WTC11 (cell line): ENCODE measurements around the gene GFOD1. TPM values are rescaled to one million over a fixed set of nuclear protein-coding genes. Genes with fewer than 3 reads are reported as not detected.

Experiments
- ATAC-seq: fragments of 200-7000 bp; cut with Tn5 transposase; 2 replicates; pipeline ENCODE4 v1.10.0; 2021; ENCODE audit warnings: mild to moderate bottlenecking, moderate library complexity
- CTCF ChIA-PET: fragments of 300-600 bp; sonication (Branson Sonifier 250); formaldehyde crosslinking; loops from one replicate; lab custom pipeline; 2021; ENCODE audit warnings: antibody characterized with exemption; lab: Charles Lee
- POLR2A ChIA-PET: fragments of 350-600 bp; sonication (Branson Sonifier 250); formaldehyde crosslinking; loops from one replicate; lab custom pipeline; 2021; ENCODE audit warnings: antibody characterized with exemption; lab: Charles Lee
- DNase-seq: peaks from one replicate; pipeline ENCODE4 v3.0.0; 2021; ENCODE audit warnings: low spot score
- H3K27ac Mint-ChIP-seq: 2 replicates; pipeline ENCODE4 v1.8.0; 2021; ENCODE audit warnings: mixed read lengths
- H3K27me3 Mint-ChIP-seq: 2 replicates; pipeline ENCODE4 v1.8.0; 2021; ENCODE audit warnings: low read depth, mild to moderate bottlenecking, moderate library complexity, mixed read lengths
- H3K36me3 Mint-ChIP-seq: 2 replicates; pipeline ENCODE4 v1.8.0; 2021; ENCODE audit warnings: mixed read lengths
- H3K4me1 Mint-ChIP-seq: 2 replicates; pipeline ENCODE4 v1.8.0; 2022; ENCODE audit warnings: mixed read lengths
- H3K4me3 Mint-ChIP-seq: 2 replicates; pipeline ENCODE4 v1.8.0; 2021; ENCODE audit warnings: mild to moderate bottlenecking, moderate library complexity, mixed read lengths
- H3K9me3 Mint-ChIP-seq: 2 replicates; pipeline ENCODE4 v1.8.0; 2021; ENCODE audit warnings: mixed read lengths
- ATF3 ChIP-seq: sonication (generic); formaldehyde crosslinking; conservative IDR thresholded peaks from 2 replicates; pipeline ENCODE4 v1.8.1; 2022; ENCODE audit warnings: mild to moderate bottlenecking, missing genetic modification reagents
- E2F4 ChIP-seq: sonication (generic); formaldehyde crosslinking; IDR thresholded peaks from 2 replicates; pipeline ENCODE4 v1.8.1; 2022; ENCODE audit warnings: low read depth, mild to moderate bottlenecking, moderate library complexity, missing genetic modification reagents, borderline replicate concordance
- ESRRA ChIP-seq: sonication (generic); formaldehyde crosslinking; IDR thresholded peaks from 2 replicates; pipeline ENCODE4 v1.8.1; 2022; ENCODE audit warnings: mild to moderate bottlenecking, missing genetic modification reagents, borderline replicate concordance
- ETV6 ChIP-seq: sonication (generic); formaldehyde crosslinking; IDR thresholded peaks from 2 replicates; pipeline ENCODE4 v1.8.1; 2022; ENCODE audit warnings: mild to moderate bottlenecking, missing genetic modification reagents
- IRF2 ChIP-seq: sonication (generic); formaldehyde crosslinking; IDR thresholded peaks from 2 replicates; pipeline ENCODE4 v1.8.0; 2022; ENCODE audit warnings: low read depth, missing genetic modification reagents, borderline replicate concordance
- JAZF1 ChIP-seq: fragments of 250-450 bp; sonication (Bioruptor Pico); IDR thresholded peaks from 2 replicates; pipeline ENCODE4 v1.9.0; 2021; ENCODE audit warnings: moderate library complexity, mild to moderate bottlenecking, inconsistent platforms
- MAX ChIP-seq: sonication (generic); formaldehyde crosslinking; IDR thresholded peaks from 2 replicates; pipeline ENCODE4 v1.8.0; 2022; ENCODE audit warnings: mild to moderate bottlenecking, missing genetic modification reagents
- MXD4 ChIP-seq: fragments of 250-450 bp; sonication (Bioruptor Pico); IDR thresholded peaks from 2 replicates; pipeline ENCODE4 v1.8.0; 2021; ENCODE audit warnings: mild to moderate bottlenecking, moderate library complexity, borderline replicate concordance
- MYBL2 ChIP-seq: sonication (generic); formaldehyde crosslinking; IDR thresholded peaks from 2 replicates; pipeline ENCODE4 v1.8.1; 2023; ENCODE audit warnings: mild to moderate bottlenecking, moderate library complexity, missing genetic modification reagents
- NFATC4 ChIP-seq: fragments of 250-450 bp; sonication (Bioruptor Pico); IDR thresholded peaks from 2 replicates; pipeline ENCODE4 v1.9.0; 2021; ENCODE audit warnings: mild to moderate bottlenecking
- OVOL2 ChIP-seq: fragments of 250-450 bp; sonication (Bioruptor Pico); IDR thresholded peaks from 2 replicates; pipeline ENCODE4 v1.9.0; 2021; ENCODE audit warnings: mild to moderate bottlenecking, borderline replicate concordance
- SMAD3 ChIP-seq: sonication (generic); formaldehyde crosslinking; IDR thresholded peaks from 2 replicates; pipeline ENCODE4 v1.8.0; 2022; ENCODE audit warnings: missing genetic modification reagents, mild to moderate bottlenecking, borderline replicate concordance
- SMAD4 ChIP-seq: sonication (generic); formaldehyde crosslinking; IDR thresholded peaks from 2 replicates; pipeline ENCODE4 v1.8.0; 2022; ENCODE audit warnings: mild to moderate bottlenecking, missing genetic modification reagents
- TEAD4 ChIP-seq: sonication (generic); formaldehyde crosslinking; IDR thresholded peaks from 2 replicates; pipeline ENCODE4 v1.8.0; 2022; ENCODE audit warnings: mild to moderate bottlenecking, missing genetic modification reagents
- ZNF232 ChIP-seq: sonication (generic); formaldehyde crosslinking; IDR thresholded peaks from 2 replicates; pipeline ENCODE4 v1.8.0; 2022; ENCODE audit warnings: mild to moderate bottlenecking, missing genetic modification reagents
- ZNF263 ChIP-seq: sonication (generic); formaldehyde crosslinking; IDR thresholded peaks from 2 replicates; pipeline ENCODE4 v1.8.1; 2022; ENCODE audit warnings: low read depth, mild to moderate bottlenecking, moderate library complexity, missing genetic modification reagents
- total RNA-seq: library from RNA; stranded (reverse); gene quantifications from 3 replicates; pipeline ENCODE4 v1.2.3, GENCODE V29; 2021
- TF ChIP-seq, protein P1 (sequence below): sonication (generic); formaldehyde crosslinking; IDR thresholded peaks from 2 replicates; pipeline ENCODE4 v1.8.0; 2023; ENCODE audit warnings: missing genetic modification reagents
- TF ChIP-seq, protein P2 (sequence below): sonication (generic); formaldehyde crosslinking; IDR thresholded peaks from 2 replicates; pipeline ENCODE4 v1.8.0; 2022; ENCODE audit warnings: mild to moderate bottlenecking, missing genetic modification reagents
- TF ChIP-seq, protein P3 (sequence below): sonication (generic); formaldehyde crosslinking; IDR thresholded peaks from 2 replicates; pipeline ENCODE4 v1.8.1; 2023; ENCODE audit warnings: mild to moderate bottlenecking, missing genetic modification reagents, borderline replicate concordance
- TF ChIP-seq, protein P4 (sequence below): sonication (generic); formaldehyde crosslinking; conservative IDR thresholded peaks from 2 replicates; pipeline ENCODE4 v1.8.1; 2023; ENCODE audit warnings: mild to moderate bottlenecking, low read depth, missing genetic modification reagents, moderate library complexity

Gene GFOD1
- total RNA-seq, 1 experiment from 2014 or later = 8.5 TPM

GRCh38 chr6:13474787-13475186 lies 12.6 kb downstream of the GFOD1 start:
- Mint-ChIP-seq H3K9me3 (peaks cover 5% of the 10 kb centered on the region), H3K27ac (no peak overlapping the region), H3K36me3 (peaks cover 3% of the 10 kb centered on the region; the same call in 1 of the 2 replicates), H3K4me1 (peaks cover 20% of the 10 kb centered on the region), H3K27me3 (no peaks in the 10 kb centered on the region), H3K4me3 (no peak overlapping the region)
- ATAC-seq (no peak), DNase-seq (no peak)
- ChIA-PET CTCF (no interaction called here), POLR2A (no interaction called here)
- TF ChIP-seq E2F4 (CRISPR knock-in tag) (no peak), MYBL2 (CRISPR knock-in tag) (no peak), ETV6 (CRISPR knock-in tag) (no peak), ATF3 (no peak), MAX (CRISPR knock-in tag) (no peak), SMAD4 (CRISPR knock-in tag) (no peak), NFATC4 (CRISPR knock-in tag) (no peak), ZNF232 (no peak), ZNF263 (no peak), JAZF1 (no peak)
- TF ChIP-seq, protein P1, sequence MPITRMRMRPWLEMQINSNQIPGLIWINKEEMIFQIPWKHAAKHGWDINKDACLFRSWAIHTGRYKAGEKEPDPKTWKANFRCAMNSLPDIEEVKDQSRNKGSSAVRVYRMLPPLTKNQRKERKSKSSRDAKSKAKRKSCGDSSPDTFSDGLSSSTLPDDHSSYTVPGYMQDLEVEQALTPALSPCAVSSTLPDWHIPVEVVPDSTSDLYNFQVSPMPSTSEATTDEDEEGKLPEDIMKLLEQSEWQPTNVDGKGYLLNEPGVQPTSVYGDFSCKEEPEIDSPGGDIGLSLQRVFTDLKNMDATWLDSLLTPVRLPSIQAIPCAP (CRISPR knock-in tag) = no peak
- TF ChIP-seq, protein P2, sequence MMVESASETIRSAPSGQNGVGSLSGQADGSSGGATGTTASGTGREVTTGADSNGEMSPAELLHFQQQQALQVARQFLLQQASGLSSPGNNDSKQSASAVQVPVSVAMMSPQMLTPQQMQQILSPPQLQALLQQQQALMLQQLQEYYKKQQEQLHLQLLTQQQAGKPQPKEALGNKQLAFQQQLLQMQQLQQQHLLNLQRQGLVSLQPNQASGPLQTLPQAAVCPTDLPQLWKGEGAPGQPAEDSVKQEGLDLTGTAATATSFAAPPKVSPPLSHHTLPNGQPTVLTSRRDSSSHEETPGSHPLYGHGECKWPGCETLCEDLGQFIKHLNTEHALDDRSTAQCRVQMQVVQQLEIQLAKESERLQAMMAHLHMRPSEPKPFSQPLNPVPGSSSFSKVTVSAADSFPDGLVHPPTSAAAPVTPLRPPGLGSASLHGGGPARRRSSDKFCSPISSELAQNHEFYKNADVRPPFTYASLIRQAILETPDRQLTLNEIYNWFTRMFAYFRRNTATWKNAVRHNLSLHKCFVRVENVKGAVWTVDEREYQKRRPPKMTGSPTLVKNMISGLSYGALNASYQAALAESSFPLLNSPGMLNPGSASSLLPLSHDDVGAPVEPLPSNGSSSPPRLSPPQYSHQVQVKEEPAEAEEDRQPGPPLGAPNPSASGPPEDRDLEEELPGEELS (CRISPR knock-in tag) = no peak

DNA sequence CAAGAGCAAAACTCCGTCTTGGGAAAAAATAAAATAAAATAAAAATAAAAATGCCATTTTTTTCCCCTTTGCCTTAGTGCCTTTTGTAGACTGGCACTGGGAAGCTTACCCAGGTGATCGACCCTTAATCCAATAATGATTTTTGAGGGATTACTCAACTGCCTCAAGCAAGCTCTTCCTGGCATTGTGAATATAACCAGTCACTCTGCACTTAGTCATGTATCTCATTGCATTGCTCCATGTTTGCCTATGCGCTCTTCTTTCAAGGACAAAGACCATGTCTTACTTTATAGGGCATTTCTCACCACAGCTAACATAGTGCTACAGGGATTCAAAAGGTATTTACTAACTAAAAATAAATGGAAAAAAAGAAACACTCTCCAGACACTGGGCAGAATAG lies 13.0 kb downstream of the GFOD1 start:
- no peaks in the 10 kb centered on the region for H3K27me3 Mint-ChIP-seq
- no peak for ATAC-seq
- TF ChIP-seq, protein P3, sequence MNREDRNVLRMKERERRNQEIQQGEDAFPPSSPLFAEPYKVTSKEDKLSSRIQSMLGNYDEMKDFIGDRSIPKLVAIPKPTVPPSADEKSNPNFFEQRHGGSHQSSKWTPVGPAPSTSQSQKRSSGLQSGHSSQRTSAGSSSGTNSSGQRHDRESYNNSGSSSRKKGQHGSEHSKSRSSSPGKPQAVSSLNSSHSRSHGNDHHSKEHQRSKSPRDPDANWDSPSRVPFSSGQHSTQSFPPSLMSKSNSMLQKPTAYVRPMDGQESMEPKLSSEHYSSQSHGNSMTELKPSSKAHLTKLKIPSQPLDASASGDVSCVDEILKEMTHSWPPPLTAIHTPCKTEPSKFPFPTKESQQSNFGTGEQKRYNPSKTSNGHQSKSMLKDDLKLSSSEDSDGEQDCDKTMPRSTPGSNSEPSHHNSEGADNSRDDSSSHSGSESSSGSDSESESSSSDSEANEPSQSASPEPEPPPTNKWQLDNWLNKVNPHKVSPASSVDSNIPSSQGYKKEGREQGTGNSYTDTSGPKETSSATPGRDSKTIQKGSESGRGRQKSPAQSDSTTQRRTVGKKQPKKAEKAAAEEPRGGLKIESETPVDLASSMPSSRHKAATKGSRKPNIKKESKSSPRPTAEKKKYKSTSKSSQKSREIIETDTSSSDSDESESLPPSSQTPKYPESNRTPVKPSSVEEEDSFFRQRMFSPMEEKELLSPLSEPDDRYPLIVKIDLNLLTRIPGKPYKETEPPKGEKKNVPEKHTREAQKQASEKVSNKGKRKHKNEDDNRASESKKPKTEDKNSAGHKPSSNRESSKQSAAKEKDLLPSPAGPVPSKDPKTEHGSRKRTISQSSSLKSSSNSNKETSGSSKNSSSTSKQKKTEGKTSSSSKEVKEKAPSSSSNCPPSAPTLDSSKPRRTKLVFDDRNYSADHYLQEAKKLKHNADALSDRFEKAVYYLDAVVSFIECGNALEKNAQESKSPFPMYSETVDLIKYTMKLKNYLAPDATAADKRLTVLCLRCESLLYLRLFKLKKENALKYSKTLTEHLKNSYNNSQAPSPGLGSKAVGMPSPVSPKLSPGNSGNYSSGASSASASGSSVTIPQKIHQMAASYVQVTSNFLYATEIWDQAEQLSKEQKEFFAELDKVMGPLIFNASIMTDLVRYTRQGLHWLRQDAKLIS (CRISPR knock-in tag) = no peak
- TF ChIP-seq TEAD4 (CRISPR knock-in tag) (no peak), E2F4 (CRISPR knock-in tag) (no peak), IRF2 (CRISPR knock-in tag) (no peak), MXD4 (no peak), SMAD4 (CRISPR knock-in tag) (no peak), ESRRA (CRISPR knock-in tag) (no peak), OVOL2 (CRISPR knock-in tag) (no peak), ETV6 (CRISPR knock-in tag) (no peak), SMAD3 (CRISPR knock-in tag) (no peak)
- TF ChIP-seq, protein P4, sequence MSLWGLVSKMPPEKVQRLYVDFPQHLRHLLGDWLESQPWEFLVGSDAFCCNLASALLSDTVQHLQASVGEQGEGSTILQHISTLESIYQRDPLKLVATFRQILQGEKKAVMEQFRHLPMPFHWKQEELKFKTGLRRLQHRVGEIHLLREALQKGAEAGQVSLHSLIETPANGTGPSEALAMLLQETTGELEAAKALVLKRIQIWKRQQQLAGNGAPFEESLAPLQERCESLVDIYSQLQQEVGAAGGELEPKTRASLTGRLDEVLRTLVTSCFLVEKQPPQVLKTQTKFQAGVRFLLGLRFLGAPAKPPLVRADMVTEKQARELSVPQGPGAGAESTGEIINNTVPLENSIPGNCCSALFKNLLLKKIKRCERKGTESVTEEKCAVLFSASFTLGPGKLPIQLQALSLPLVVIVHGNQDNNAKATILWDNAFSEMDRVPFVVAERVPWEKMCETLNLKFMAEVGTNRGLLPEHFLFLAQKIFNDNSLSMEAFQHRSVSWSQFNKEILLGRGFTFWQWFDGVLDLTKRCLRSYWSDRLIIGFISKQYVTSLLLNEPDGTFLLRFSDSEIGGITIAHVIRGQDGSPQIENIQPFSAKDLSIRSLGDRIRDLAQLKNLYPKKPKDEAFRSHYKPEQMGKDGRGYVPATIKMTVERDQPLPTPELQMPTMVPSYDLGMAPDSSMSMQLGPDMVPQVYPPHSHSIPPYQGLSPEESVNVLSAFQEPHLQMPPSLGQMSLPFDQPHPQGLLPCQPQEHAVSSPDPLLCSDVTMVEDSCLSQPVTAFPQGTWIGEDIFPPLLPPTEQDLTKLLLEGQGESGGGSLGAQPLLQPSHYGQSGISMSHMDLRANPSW (CRISPR knock-in tag) = no peak
- TF ChIP-seq, all 79 proteins: peak for 0
- H3K36me3 Mint-ChIP-seq = peaks cover 3% of the 10 kb centered on the region; the same call in 1 of the 2 replicates
- POLR2A ChIA-PET = interaction anchor here (1.2 kb wide), 1 partner anchor 12 kb away, joined by 3 read pairs; no protein-coding TSS in a partner anchor
- H3K27ac Mint-ChIP-seq = no peak overlapping the region
- no peak for DNase-seq
- H3K9me3 Mint-ChIP-seq = peaks cover 5% of the 10 kb centered on the region
- peaks cover 20% of the 10 kb centered on the region for H3K4me1 Mint-ChIP-seq
- CTCF ChIA-PET = no interaction called here
- no peak overlapping the region for H3K4me3 Mint-ChIP-seq
